ENCODE measurements around the gene UBQLN3. TPM values are rescaled to one million over a fixed set of nuclear protein-coding genes. Genes with fewer than 3 reads are reported as not detected.

Gene UBQLN3
- total RNA-seq, 1 experiment from 2014 or later = not detected

Other genes with a start within 250 kb of the UBQLN3 start
- 21.8 and 22.2 TPM in 2 replicates for gene HBE1, start 240.0 kb downstream of the UBQLN3 start, total RNA-seq (2014; rRNA removed; shearing (Covaris generic))
- 9.0 and 10.7 TPM in 2 replicates for gene OR51B4, start 208.0 kb downstream of the UBQLN3 start, total RNA-seq (2014; rRNA removed; shearing (Covaris generic))
- 0.53 and 0.83 TPM in 2 replicates for gene OR51B2, start 185.7 kb downstream of the UBQLN3 start, total RNA-seq (2014; rRNA removed; shearing (Covaris generic))
- gene OR51B5, start 166.4 kb downstream of the UBQLN3 start, total RNA-seq (2014; rRNA removed; shearing (Covaris generic)) = 15.1 and 15.8 TPM in 2 replicates
- gene OR51B6, start 158.4 kb downstream of the UBQLN3 start, total RNA-seq (2014; rRNA removed; shearing (Covaris generic)) = not detected in 2 replicates
- not detected in 2 replicates for gene OR51M1, start 126.1 kb downstream of the UBQLN3 start, total RNA-seq (2014; rRNA removed; shearing (Covaris generic))
- gene OR51Q1, start 87.8 kb downstream of the UBQLN3 start, total RNA-seq (2014; rRNA removed; shearing (Covaris generic)) = not detected in 2 replicates
- 0.63 TPM in 1 of 2 replicates, not detected in the other for gene OR51I1, start 68.4 kb downstream of the UBQLN3 start, total RNA-seq (2014; rRNA removed; shearing (Covaris generic))
- not detected in 2 replicates for gene OR51I2, start 60.6 kb downstream of the UBQLN3 start, total RNA-seq (2014; rRNA removed; shearing (Covaris generic))
- not detected in 2 replicates for gene OR52D1, start 21.3 kb downstream of the UBQLN3 start, total RNA-seq (2014; rRNA removed; shearing (Covaris generic))
- gene UBQLNL, start 6.7 kb upstream of the UBQLN3 start, total RNA-seq (2014; rRNA removed; shearing (Covaris generic)) = not detected in 2 replicates
- gene OR52H1, start 38.6 kb upstream of the UBQLN3 start, total RNA-seq (2014; rRNA removed; shearing (Covaris generic)) = not detected in 2 replicates
- gene OR52B6, start 70.9 kb upstream of the UBQLN3 start, total RNA-seq (2014; rRNA removed; shearing (Covaris generic)) = not detected in 2 replicates
- gene TRIM6, start 86.7 kb upstream of the UBQLN3 start, total RNA-seq (2014; rRNA removed; shearing (Covaris generic)) = 9.8 and 11.6 TPM in 2 replicates
- gene TRIM34, start 115.0 kb upstream of the UBQLN3 start, total RNA-seq (2014; rRNA removed; shearing (Covaris generic)) = 13.2 and 13.3 TPM in 2 replicates
- gene TRIM5, start 175.1 kb upstream of the UBQLN3 start, total RNA-seq (2014; rRNA removed; shearing (Covaris generic)) = 18.6 and 21.1 TPM in 2 replicates
- gene TRIM22, start 179.8 kb upstream of the UBQLN3 start, total RNA-seq (2014; rRNA removed; shearing (Covaris generic)) = 3.9 TPM in 2 replicates
- not detected in 2 replicates for gene OR56B1, start 226.5 kb upstream of the UBQLN3 start, total RNA-seq (2014; rRNA removed; shearing (Covaris generic))
- gene OR52N4, start 244.3 kb upstream of the UBQLN3 start, total RNA-seq (2014; rRNA removed; shearing (Covaris generic)) = not detected in 2 replicates

Measured in SK-MEL-5 (cell line).